Measurements from ENCODE around the gene IVNS1ABP. TPM values are rescaled to one million over a fixed set of nuclear protein-coding genes. Genes with fewer than 3 reads are reported as not detected.

IVNS1ABP gene
- total RNA-seq, 1 donor from 2014 or later, result 98.2 TPM

DNA sequence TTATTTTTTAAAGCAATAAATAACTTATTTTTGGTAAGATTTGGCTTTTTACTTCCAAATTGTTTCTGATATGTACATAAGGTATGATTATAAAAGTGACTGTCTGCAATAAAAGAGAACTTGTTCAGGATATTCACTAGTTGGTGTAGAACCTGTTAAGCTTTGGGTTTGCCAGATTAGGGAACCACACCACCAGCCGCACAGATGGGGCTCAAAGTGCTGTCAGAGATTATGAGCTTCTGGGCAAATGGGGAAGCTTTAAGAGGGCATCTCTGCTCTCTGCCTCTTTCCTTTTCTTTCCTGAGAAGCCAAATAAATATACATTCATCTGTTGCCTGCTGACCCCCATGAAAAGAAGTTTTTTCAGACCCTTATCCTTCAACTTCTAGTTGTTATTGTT lies 25.4 kb downstream of the IVNS1ABP start:
- no peak overlapping the region for H3K4me3 Mint-ChIP-seq
- peaks cover 27% of the 10 kb centered on the region for H3K36me3 Mint-ChIP-seq
- H3K9me3 Mint-ChIP-seq, result peaks cover 6% of the 10 kb centered on the region
- H3K27me3 Mint-ChIP-seq, result no peaks in the 10 kb centered on the region
- H3K4me1 Mint-ChIP-seq (ENCODE audit: unreplicated experiment), result no peaks in the 10 kb centered on the region
- no peak for DNase-seq (ENCODE audit: extremely low spot score, unreplicated experiment)
- H3K27ac Mint-ChIP-seq, result no peak overlapping the region
- TF ChIP-seq, protein P1, sequence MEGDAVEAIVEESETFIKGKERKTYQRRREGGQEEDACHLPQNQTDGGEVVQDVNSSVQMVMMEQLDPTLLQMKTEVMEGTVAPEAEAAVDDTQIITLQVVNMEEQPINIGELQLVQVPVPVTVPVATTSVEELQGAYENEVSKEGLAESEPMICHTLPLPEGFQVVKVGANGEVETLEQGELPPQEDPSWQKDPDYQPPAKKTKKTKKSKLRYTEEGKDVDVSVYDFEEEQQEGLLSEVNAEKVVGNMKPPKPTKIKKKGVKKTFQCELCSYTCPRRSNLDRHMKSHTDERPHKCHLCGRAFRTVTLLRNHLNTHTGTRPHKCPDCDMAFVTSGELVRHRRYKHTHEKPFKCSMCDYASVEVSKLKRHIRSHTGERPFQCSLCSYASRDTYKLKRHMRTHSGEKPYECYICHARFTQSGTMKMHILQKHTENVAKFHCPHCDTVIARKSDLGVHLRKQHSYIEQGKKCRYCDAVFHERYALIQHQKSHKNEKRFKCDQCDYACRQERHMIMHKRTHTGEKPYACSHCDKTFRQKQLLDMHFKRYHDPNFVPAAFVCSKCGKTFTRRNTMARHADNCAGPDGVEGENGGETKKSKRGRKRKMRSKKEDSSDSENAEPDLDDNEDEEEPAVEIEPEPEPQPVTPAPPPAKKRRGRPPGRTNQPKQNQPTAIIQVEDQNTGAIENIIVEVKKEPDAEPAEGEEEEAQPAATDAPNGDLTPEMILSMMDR (conservative IDR thresholded peaks at IDR 0.05), result no peak

GRCh38 chr1:185291159-185291558 lies 25.9 kb downstream of the IVNS1ABP start:
- Mint-ChIP-seq H3K9me3 (peaks cover 6% of the 10 kb centered on the region), H3K36me3 (peaks cover 27% of the 10 kb centered on the region), H3K4me3 (no peak overlapping the region), H3K4me1 (ENCODE audit: unreplicated experiment) (no peaks in the 10 kb centered on the region), H3K27ac (no peak overlapping the region), H3K27me3 (no peaks in the 10 kb centered on the region)
- no peak for DNase-seq (ENCODE audit: extremely low spot score, unreplicated experiment)
- TF ChIP-seq, protein P1 (conservative IDR thresholded peaks at IDR 0.05), result no peak

GRCh38 chr1:185289880-185290279 lies 27.2 kb downstream of the IVNS1ABP start:
- no peak overlapping the region for H3K27ac Mint-ChIP-seq
- no peaks in the 10 kb centered on the region for H3K27me3 Mint-ChIP-seq
- no peaks in the 10 kb centered on the region for H3K4me1 Mint-ChIP-seq (ENCODE audit: unreplicated experiment)
- no peak overlapping the region for H3K4me3 Mint-ChIP-seq
- H3K36me3 Mint-ChIP-seq, result peaks cover 20% of the 10 kb centered on the region
- TF ChIP-seq, protein P1 (conservative IDR thresholded peaks at IDR 0.05), result no peak
- peaks cover 6% of the 10 kb centered on the region for H3K9me3 Mint-ChIP-seq
- no peak for DNase-seq (ENCODE audit: extremely low spot score, unreplicated experiment)

- no peak for DNase-seq (ENCODE audit: extremely low spot score, unreplicated experiment)
- Mint-ChIP-seq H3K9me3 (peaks cover 6% of the 10 kb centered on the region), H3K4me3 (no peak overlapping the region), H3K27ac (peak overlapping the region; percentile 45), H3K4me1 (ENCODE audit: unreplicated experiment) (peaks cover 3% of the 10 kb centered on the region), H3K27me3 (no peaks in the 10 kb centered on the region), H3K36me3 (peaks cover 12% of the 10 kb centered on the region)
- TF ChIP-seq, protein P1 (conservative IDR thresholded peaks at IDR 0.05), result no peak
These were observed 28.6 kb downstream of the IVNS1ABP start for GRCh38 chr1:185288435-185288834.

GRCh38 chr1:185287451-185287850 lies 29.6 kb downstream of the IVNS1ABP start:
- Mint-ChIP-seq H3K4me3 (no peak overlapping the region), H3K36me3 (peaks cover 12% of the 10 kb centered on the region), H3K9me3 (peaks cover 6% of the 10 kb centered on the region), H3K27ac (no peak overlapping the region), H3K27me3 (no peaks in the 10 kb centered on the region), H3K4me1 (ENCODE audit: unreplicated experiment) (peaks cover 3% of the 10 kb centered on the region)
- TF ChIP-seq, protein P1 (conservative IDR thresholded peaks at IDR 0.05), result no peak
- DNase-seq (ENCODE audit: extremely low spot score, unreplicated experiment), result no peak
